Kidney (tissue), 14 donors: ENCODE measurements around the gene MYO9B. TPM values are rescaled to one million over a fixed set of nuclear protein-coding genes. Genes with fewer than 3 reads are reported as not detected.

ENCODE experiments used
- DNase-seq, 5 donors: peaks; one replicate each; pipeline ENCODE4 v3.0.0-alpha.2; 2013 to 2020
- FAIRE-seq: peaks from 2 replicates; lab custom pipeline; 2012; peaks lifted over from hg19 to GRCh38; lab: Jason Lieb, UNC
- H3K27ac ChIP-seq, 2 donors: one replicate each; pipeline ENCODE4 v1.7.0; 2013; ENCODE audit warnings: low read depth in 2 of 2, low read length in 2 of 2, inconsistent platforms in 1 of 2
- H3K27me3 ChIP-seq: one replicate; pipeline ENCODE4 v1.7.1; 2013; ENCODE audit warnings: low read length, inconsistent platforms; ENCODE audit not compliant: control insufficient read depth, insufficient read depth
- H3K36me3 ChIP-seq, 3 donors: one replicate each; pipeline versions ENCODE4 v1.7.0 to v1.7.1; 2013; ENCODE audit warnings: low read length in 3 of 3, control low read depth in 1 of 3, inconsistent platforms in 1 of 3; ENCODE audit not compliant: insufficient read depth in 3 of 3, control insufficient read depth in 2 of 3
- H3K4me1 ChIP-seq, 3 donors: one replicate each; pipeline versions ENCODE4 v1.7.0 to v1.7.1; 2013; ENCODE audit warnings: low read length in 3 of 3, inconsistent platforms in 1 of 3, low read depth in 1 of 3; ENCODE audit not compliant: control insufficient read depth in 2 of 3, insufficient read depth in 2 of 3
- H3K4me3 ChIP-seq, 3 donors: one replicate each; pipeline versions ENCODE4 v1.7.0 to v1.8.1; 2013; ENCODE audit warnings: low read length in 3 of 3, control low read depth in 1 of 3, inconsistent platforms in 1 of 3
- H3K9ac ChIP-seq, 3 donors: one replicate each; pipeline versions ENCODE4 v1.7.0 to v1.7.1; 2013; ENCODE audit warnings: low read length in 3 of 3, control low read depth in 1 of 3, inconsistent platforms in 1 of 3
- H3K9me3 ChIP-seq, 3 donors: one replicate each; pipeline versions ENCODE4 v1.7.0 to v1.7.1; 2013; ENCODE audit warnings: low read length in 3 of 3, control low read depth in 1 of 3, inconsistent platforms in 1 of 3; ENCODE audit not compliant: control insufficient read depth in 2 of 3, insufficient read depth in 1 of 3
- intact Hi-C: fragments of 100-400 bp; cut with DNase I; formaldehyde crosslinking; loops from one replicate; pipeline ENCODE4 v1.11.1; 2022
- polyA plus RNA-seq: library from polyadenylated mRNA; stranded (reverse); fragments of 350-450 nt; fragmentation: Illumina TruSeq; extraction: RNeasy Lipid Tissue Mini Kit (QIAGEN cat#74804); gene quantifications from one replicate; pipeline ENCODE4 v1.2.3, GENCODE V29; 2014; ENCODE audit warnings: low read depth, low replicate concordance; ENCODE audit not compliant: insufficient read depth
- total RNA-seq: library from RNA; stranded (reverse); fragmentation: NEBNext Ultra II Directional; extraction: Animal tissue kit (Norgen Biotek cat#: 25700); gene quantifications from one replicate; pipeline ENCODE4 v1.2.1, GENCODE V29; 2021
- TF ChIP-seq, protein P1 (sequence below): IDR thresholded peaks from 3 replicates; pipeline ENCODE4 v1.5.1; 2012; ENCODE audit warnings: mild to moderate bottlenecking, moderate library complexity, borderline replicate concordance; ENCODE audit not compliant: insufficient read depth; ENCODE audit errors: extremely low read depth
- donor health status: control.
- donor health status: control.
- donor health status: control.
- donor health status: control.
- donor health status: control.
- donor health status: DM: yes; HTN: yes; CAD: no.
- donor health status: Normal renal cell carcinoma (clear cell type).

Gene MYO9B
- total and polyA plus RNA-seq, 2 donors from 2014 or later: 14.7 to 68.1 TPM

DNA sequence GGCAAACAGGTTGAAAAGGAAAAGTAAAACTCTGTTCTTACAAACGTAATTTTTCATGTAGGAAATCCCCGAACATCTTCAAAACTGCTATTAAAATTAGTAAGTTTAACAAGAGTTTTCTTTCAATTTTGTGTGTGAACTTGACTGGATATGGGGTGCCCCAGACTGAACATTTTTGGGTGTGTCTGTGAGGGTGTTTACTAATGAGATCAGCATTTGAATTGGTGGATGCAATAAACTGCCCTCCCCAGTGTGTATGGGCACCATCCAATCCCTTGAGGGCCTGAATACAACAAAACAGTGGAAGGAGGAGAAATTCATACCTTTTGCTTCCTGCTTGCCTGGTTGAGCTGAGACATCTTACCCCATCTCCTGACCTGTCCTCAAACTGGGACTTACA lies 12.1 kb upstream of the MYO9B start:
- no peak for FAIRE-seq
- Histone ChIP-seq H3K9ac (no peak overlapping the region), H3K9me3 (peaks cover 0 to 9% (median 0%) of the 10 kb centered on the region in 3 donors)

GRCh38 chr19:17069193-17069592 lies 6.4 kb upstream of the MYO9B start:
- Histone ChIP-seq H3K27me3 (no peaks in the 10 kb centered on the region), H3K4me3 (no peak overlapping the region), H3K4me1 (peaks cover 0 to 2% (median under 1%) of the 10 kb centered on the region in 3 donors), H3K27ac (no peak overlapping the region), H3K9ac (no peak overlapping the region), H3K36me3 (peaks cover 0 to 2% (median 0%) of the 10 kb centered on the region in 3 donors), H3K9me3 (no peaks in the 10 kb centered on the region)
- DNase-seq: no peak
- FAIRE-seq: no peak
- intact Hi-C loops: loop anchor here (10.0 kb wide), 1 partner anchor 216 kb away; the partner anchor contains the start of gene ANKLE1
- TF ChIP-seq, protein P1, sequence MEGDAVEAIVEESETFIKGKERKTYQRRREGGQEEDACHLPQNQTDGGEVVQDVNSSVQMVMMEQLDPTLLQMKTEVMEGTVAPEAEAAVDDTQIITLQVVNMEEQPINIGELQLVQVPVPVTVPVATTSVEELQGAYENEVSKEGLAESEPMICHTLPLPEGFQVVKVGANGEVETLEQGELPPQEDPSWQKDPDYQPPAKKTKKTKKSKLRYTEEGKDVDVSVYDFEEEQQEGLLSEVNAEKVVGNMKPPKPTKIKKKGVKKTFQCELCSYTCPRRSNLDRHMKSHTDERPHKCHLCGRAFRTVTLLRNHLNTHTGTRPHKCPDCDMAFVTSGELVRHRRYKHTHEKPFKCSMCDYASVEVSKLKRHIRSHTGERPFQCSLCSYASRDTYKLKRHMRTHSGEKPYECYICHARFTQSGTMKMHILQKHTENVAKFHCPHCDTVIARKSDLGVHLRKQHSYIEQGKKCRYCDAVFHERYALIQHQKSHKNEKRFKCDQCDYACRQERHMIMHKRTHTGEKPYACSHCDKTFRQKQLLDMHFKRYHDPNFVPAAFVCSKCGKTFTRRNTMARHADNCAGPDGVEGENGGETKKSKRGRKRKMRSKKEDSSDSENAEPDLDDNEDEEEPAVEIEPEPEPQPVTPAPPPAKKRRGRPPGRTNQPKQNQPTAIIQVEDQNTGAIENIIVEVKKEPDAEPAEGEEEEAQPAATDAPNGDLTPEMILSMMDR: no peak

More for the DNA sequence above, 12.1 kb upstream of the MYO9B start:
- Histone ChIP-seq H3K4me3 (no peak overlapping the region), H3K36me3 (peaks cover 3 to 13% (median 8%) of the 10 kb centered on the region in 3 donors), H3K4me1 (no peaks in the 10 kb centered on the region), H3K27ac (no peak overlapping the region), H3K27me3 (no peaks in the 10 kb centered on the region)
- TF ChIP-seq, protein P1: no peak
- no peak for DNase-seq
- intact Hi-C loops: loop anchor here (10.0 kb wide), 1 partner anchor 221 kb away; the partner anchor contains the start of gene ANKLE1

DNA sequence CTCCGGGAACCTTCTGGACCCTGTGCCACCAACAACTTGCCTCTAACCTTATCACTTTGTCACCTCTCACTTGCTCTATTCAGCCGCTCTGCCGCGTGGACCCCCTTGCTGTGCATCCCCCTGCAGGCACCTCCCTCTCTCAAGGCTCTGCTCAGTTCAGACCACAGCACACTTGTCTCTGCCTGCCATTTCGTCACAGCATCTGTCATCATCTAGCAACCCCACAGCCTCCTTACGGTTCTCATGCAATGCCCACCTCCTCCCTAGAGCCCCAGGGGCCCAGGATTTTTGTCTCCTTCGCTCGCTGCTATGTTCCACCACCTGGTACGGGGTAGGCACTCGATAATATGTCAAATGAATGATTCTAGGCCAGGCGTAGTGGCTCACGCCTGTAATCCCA lies 5.2 kb upstream of the MYO9B start:
- Histone ChIP-seq H3K36me3 (peaks cover 0 to 2% (median 0%) of the 10 kb centered on the region in 3 donors), H3K27ac (no peak overlapping the region), H3K4me1 (peaks cover 0 to 10% (median 8%) of the 10 kb centered on the region in 3 donors), H3K9me3 (no peaks in the 10 kb centered on the region), H3K9ac (no peak overlapping the region), H3K4me3 (no peak overlapping the region), H3K27me3 (no peaks in the 10 kb centered on the region)
- TF ChIP-seq, protein P1: no peak
- intact Hi-C loops: loop anchor here (10.0 kb wide), 1 partner anchor 74 kb away; no protein-coding TSS in a partner anchor
- FAIRE-seq: no peak
- DNase-seq: no peak
